Small intestine (tissue), 7 donors: Measurements from ENCODE around the gene PNMA8A. TPM values are rescaled to one million over a fixed set of nuclear protein-coding genes. Genes with fewer than 3 reads are reported as not detected.

ENCODE experiments used
- DNase-seq, 2 donors: peaks; one replicate each; pipeline versions ENCODE4 v3.0.0 to v3.0.0-alpha.2; 2013
- FAIRE-seq: peaks from 2 replicates; lab custom pipeline; 2012; peaks lifted over from hg19 to GRCh38; lab: Jason Lieb, UNC
- H3K27ac ChIP-seq, 3 donors: one replicate each; pipeline ENCODE4 v1.5.1; 2013; ENCODE audit warnings: low read length in 2 of 3, mild to moderate bottlenecking in 2 of 3, control low read depth in 1 of 3, inconsistent platforms in 1 of 3, low read depth in 1 of 3, moderate library complexity in 1 of 3
- H3K27me3 ChIP-seq, 3 donors: one replicate each; pipeline ENCODE4 v1.6.1; 2013; ENCODE audit warnings: low read length in 3 of 3, inconsistent platforms in 1 of 3; ENCODE audit not compliant: control insufficient read depth in 3 of 3, insufficient read depth in 3 of 3
- H3K36me3 ChIP-seq, 3 donors: one replicate each; pipeline ENCODE4 v1.6.1; 2013; ENCODE audit warnings: low read length in 3 of 3, inconsistent platforms in 1 of 3, low read depth in 1 of 3, mild to moderate bottlenecking in 1 of 3, moderate library complexity in 1 of 3; ENCODE audit not compliant: control insufficient read depth in 3 of 3, insufficient read depth in 2 of 3
- H3K4me1 ChIP-seq, 3 donors: one replicate each; pipeline ENCODE4 v1.6.1; 2013; ENCODE audit warnings: low read length in 2 of 3, inconsistent platforms in 1 of 3, low read depth in 1 of 3, mild to moderate bottlenecking in 1 of 3, moderate library complexity in 1 of 3; ENCODE audit not compliant: control insufficient read depth in 3 of 3, insufficient read depth in 2 of 3
- H3K4me3 ChIP-seq, 3 donors: one replicate each; pipeline ENCODE4 v1.5.1; 2013; ENCODE audit warnings: low read length in 3 of 3, control low read depth in 1 of 3, inconsistent platforms in 1 of 3, low read depth in 1 of 3, mild to moderate bottlenecking in 1 of 3, moderate library complexity in 1 of 3
- H3K9me3 ChIP-seq, 2 donors: one replicate each; pipeline ENCODE4 v1.6.1; 2013; ENCODE audit warnings: low read depth in 1 of 2, low read length in 1 of 2; ENCODE audit not compliant: control insufficient read depth in 2 of 2, insufficient read depth in 1 of 2
- WGBS, 3 donors: extraction: QIAGEN DNeasy Blood & Tissue Kit; methylation state at CpG; one replicate each; pipeline ENCODE4 v1.1.7; 2013; 5-methylcytosine and 5-hydroxymethylcytosine counted together
- polyA plus RNA-seq, 4 donors: library from polyadenylated mRNA; stranded (reverse) in 3 of 4; unstranded in 1 of 4; fragments of 200-250 nt in 3 of 4; fragments of 120-200 nt in 1 of 4; gene quantifications; one replicate each; pipeline versions ENCODE4 v1.2.1 to v1.2.3, GENCODE V29; 2013
- donor health status: healthy with polysubstance abuse.
- donor health status: control.
- donor health status: control.
- donor health status: Bipolar disorder and iron deficiency.
- donor health status: healthy.

Gene PNMA8A
- polyA plus RNA-seq, 4 donors = 0.27 to 2.9 (median 1.5) TPM; not detected in 1

DNA sequence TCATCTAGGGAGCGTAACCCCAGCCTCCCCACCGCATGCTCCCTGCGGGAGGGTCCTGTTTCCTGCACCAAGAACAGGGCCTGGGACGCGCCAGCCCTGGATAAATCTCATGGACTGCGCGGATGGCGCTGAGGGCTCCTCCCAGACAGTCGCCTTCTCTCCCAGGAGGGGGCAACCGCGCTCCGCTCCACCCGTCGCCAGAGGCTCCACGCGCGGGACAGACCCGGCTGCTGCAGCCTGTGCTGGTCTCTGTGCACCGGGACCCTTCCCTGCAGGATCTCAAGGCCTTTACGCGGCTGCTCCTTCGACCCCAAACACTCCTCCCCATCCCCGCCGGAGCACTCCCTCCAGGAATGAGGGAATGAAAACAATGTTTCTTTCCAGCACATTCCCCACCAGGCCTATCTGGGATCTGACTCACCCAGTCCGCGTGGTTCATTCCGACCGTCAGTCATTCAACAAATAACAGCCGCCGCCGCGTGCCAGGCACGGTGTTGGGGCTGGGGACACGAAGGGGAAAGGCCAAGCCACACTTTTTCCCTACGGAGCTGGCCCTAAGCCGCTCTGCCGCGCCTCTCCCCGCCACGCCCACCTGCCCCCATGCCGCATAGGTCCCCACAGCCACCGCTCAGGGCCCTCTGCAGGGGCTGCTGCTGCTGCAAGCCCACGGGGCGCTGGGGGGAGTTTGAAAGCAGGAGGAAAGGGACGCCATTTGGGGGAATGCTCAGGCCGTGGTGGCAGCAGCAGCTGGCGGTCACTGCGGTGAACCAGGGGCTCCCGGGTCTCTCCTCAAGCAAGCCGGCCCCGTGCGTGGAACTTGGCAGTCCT is 18.3 kb upstream of the PNMA8A start:
- DNase-seq (peak in 1 of 2 donors; percentile 44), FAIRE-seq (no peak)
- peaks cover 0 to 36% (median 0%) of the 10 kb centered on the region in 3 donors for H3K4me1 ChIP-seq
- WGBS, 3 donors = 5 to 9% (median 7%) methylated on average over 42 to 52 of the region's 52 CpGs
- no peaks in the 10 kb centered on the region for H3K36me3 ChIP-seq
- H3K27ac ChIP-seq = no peak overlapping the region
- H3K9me3 ChIP-seq = no peaks in the 10 kb centered on the region
- H3K4me3 ChIP-seq = no peak overlapping the region
- peaks cover 17 to 82% (median 32%) of the 10 kb centered on the region in 3 donors for H3K27me3 ChIP-seq

DNA sequence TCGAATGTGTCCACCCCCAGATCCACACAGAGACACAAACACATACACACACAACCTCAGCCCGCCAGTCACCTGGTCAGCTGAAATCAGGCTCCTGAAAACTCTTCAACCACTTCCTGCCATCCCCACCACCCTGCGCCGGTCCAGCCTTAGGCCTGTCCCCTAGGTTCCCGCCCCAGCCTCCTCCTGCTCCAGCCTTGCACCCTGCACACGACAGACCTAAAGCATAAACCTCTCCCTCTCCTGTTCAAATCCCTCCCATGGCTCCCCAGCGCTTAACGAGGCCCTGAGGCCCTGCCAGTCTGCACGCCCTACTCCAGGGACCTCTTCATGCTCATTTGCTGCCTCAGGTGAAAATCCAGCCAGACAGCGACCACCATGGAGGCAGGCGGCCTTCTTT is 17.2 kb upstream of the PNMA8A start:
- H3K36me3 ChIP-seq = no peaks in the 10 kb centered on the region
- peaks cover 0 to 30% (median 0%) of the 10 kb centered on the region in 3 donors for H3K4me1 ChIP-seq
- no peak overlapping the region for H3K4me3 ChIP-seq
- FAIRE-seq (no peak), DNase-seq (no peak)
- H3K27ac ChIP-seq = no peak overlapping the region
- H3K27me3 ChIP-seq = peaks cover 14 to 72% (median 21%) of the 10 kb centered on the region in 3 donors
- 42 to 45% (median 44%) methylated on average over 10 to 11 of the region's 11 CpGs for WGBS, 3 donors
- no peaks in the 10 kb centered on the region for H3K9me3 ChIP-seq

DNA sequence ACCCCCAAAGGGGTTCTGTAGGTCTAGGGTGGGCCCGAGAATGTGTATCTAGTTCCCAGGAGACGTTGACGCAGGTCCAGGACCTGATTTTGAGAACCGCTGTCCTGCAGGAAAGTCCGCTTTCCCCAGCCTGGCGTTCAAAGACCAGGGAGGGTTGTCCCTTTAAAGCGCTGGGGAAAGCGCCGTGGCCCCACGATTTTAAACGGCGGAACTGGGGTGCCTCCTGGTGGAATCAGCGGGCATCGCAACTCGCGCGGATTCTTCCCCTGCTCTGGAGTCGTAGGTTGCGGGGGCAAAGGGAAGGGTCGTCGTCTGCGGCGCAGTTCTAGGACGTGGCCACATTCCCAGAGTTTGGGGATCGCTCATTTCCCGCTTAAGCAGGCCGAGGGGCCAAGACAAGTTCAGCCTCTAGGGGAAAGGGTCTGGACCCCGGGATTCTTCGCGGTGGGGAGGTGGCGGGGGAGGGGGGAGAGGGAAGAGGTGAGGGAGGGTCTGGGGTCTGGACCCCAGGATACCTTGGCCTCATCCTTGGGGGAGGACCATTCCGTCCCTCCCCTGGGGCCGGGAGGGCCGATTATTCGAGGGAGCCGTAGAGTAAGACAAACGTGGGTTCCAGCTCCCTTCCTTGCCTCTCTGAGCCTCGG is 16.6 kb upstream of the PNMA8A start:
- no peak for FAIRE-seq
- H3K4me3 ChIP-seq = peak overlapping the region in 1 of 3 donors; percentile 31

DNA sequence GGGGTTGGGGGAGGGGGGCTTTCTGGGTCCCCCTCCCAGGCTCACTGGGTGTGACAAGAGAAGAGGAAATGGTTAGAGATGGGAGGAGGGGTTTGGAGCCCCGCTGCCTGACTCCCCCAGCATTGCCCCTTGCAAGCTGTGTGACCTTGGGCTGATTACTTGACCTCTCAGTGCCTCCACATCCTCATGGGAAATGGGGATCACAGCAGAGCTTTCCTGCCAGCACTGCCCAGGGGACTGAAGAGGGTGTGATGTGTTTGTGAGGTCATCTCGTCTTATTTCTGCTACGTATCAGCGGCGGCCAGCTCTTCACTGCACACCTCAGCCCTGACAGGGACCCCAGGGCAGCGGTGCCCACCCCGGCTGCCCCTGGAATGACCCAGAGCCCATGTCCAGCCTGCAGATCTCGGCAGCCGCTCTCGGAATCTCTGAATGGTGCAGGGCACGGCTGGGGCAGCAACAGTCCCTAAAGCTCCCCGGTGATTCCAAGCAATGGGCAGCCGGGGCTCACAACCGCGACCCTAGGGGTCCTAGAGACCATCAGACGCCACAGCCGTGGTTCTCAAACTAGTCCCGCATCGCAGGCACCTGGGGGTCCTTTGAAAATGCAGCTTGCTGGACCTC is 15.9 kb upstream of the PNMA8A start:
- Histone ChIP-seq H3K9me3 (no peaks in the 10 kb centered on the region), H3K27ac (no peak overlapping the region), H3K36me3 (no peaks in the 10 kb centered on the region), H3K4me1 (peaks cover 0 to 23% (median 0%) of the 10 kb centered on the region in 3 donors), H3K4me3 (peak overlapping the region in 1 of 3 donors; percentile 31), H3K27me3 (peaks cover 10 to 62% (median 12%) of the 10 kb centered on the region in 3 donors)
- 15 to 20% (median 19%) methylated on average over 19 of the region's 19 CpGs for WGBS, 3 donors
- FAIRE-seq = no peak
- no peak for DNase-seq

More for the DNA sequence above, 16.6 kb upstream of the PNMA8A start:
- WGBS, 3 donors = 6 to 7% (median 6%) methylated on average over 34 to 38 of the region's 38 CpGs
- Histone ChIP-seq H3K27me3 (peaks cover 14 to 69% (median 15%) of the 10 kb centered on the region in 3 donors), H3K9me3 (no peaks in the 10 kb centered on the region), H3K36me3 (no peaks in the 10 kb centered on the region), H3K27ac (no peak overlapping the region), H3K4me1 (peaks cover 0 to 26% (median 0%) of the 10 kb centered on the region in 3 donors)
- DNase-seq = peak; percentile 46 to 82

DNA sequence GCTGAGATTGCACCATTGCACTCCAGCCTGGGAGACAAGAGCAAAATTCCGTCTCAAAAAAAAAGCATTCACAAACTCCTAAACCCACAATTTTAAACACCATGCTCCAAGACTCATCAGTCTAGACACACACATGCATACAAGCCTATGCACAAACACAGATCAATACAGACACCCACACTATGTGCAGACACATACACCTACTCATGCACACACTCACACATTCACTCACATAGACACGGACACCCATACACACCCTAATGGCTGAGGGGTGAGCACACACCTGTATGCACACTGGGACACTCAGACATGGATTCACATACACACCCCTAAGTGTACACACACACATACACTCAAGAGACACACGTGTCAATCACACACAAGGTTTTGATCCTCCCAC is 15.0 kb upstream of the PNMA8A start:
- FAIRE-seq (no peak), DNase-seq (no peak)
- H3K27me3 ChIP-seq = peaks cover 9 to 53% (median 10%) of the 10 kb centered on the region in 3 donors
- no peak overlapping the region for H3K4me3 ChIP-seq
- WGBS, 3 donors = 66 to 82% (median 73%) methylated on average over 3 of the region's 3 CpGs
- H3K36me3 ChIP-seq = no peaks in the 10 kb centered on the region
- H3K9me3 ChIP-seq = no peaks in the 10 kb centered on the region
- H3K4me1 ChIP-seq = peaks cover 0 to 23% (median 0%) of the 10 kb centered on the region in 3 donors
- no peak overlapping the region for H3K27ac ChIP-seq

DNA sequence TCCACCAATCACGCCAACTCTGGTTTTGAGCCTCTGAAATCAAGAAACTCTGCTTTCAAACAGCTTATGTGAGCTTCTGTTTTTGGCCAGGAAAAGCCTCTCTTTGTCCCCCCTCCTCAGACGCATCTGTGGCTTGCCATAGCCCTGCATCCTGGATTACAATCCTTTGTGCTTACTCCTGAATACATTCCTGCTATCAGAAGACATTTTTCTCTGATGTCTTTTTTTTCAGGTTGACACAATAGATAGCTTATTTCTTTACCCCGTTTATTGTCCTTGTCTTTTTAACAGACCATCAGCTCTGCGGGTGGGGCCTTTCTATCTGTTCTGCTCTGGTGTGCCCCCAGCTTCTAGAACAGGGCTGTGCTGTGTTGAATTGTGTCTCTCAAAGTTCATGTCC is 13.3 kb upstream of the PNMA8A start:
- H3K27me3 ChIP-seq = peaks cover 3 to 37% (median 7%) of the 10 kb centered on the region in 3 donors
- H3K36me3 ChIP-seq = no peaks in the 10 kb centered on the region
- H3K4me1 ChIP-seq = peaks cover 0 to 20% (median 0%) of the 10 kb centered on the region in 3 donors
- DNase-seq = no peak
- no peaks in the 10 kb centered on the region for H3K9me3 ChIP-seq
- H3K4me3 ChIP-seq = no peak overlapping the region
- no peak overlapping the region for H3K27ac ChIP-seq
- 40 to 60% (median 49%) methylated on average over 4 of the region's 4 CpGs for WGBS, 3 donors
- no peak for FAIRE-seq

DNA sequence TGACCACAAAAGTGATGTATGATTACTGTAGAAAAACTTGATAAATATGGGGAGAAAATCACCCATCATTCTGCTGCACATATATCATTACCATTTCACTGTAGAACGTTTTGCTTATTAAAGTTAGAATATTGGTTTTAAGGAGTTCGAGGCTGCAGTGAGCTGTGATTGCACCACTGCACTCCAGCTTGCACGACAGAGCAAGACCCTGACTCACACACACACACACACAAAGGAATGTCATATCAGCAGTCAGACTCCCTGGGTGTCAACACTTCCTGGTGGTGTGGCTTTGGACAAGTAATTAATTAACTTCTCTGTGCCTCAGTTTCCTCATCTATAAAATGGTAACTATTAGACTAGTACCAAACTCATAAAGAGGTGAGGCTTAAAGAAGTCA is 11.3 kb upstream of the PNMA8A start:
- Histone ChIP-seq H3K27ac (no peak overlapping the region), H3K9me3 (no peaks in the 10 kb centered on the region), H3K4me1 (peaks cover 0 to 8% (median 0%) of the 10 kb centered on the region in 3 donors), H3K36me3 (no peaks in the 10 kb centered on the region), H3K4me3 (no peak overlapping the region), H3K27me3 (peaks cover 0 to 17% (median 0%) of the 10 kb centered on the region in 3 donors)
- WGBS, 3 donors = 41 to 47% (median 42%) methylated on average over 3 of the region's 3 CpGs
- FAIRE-seq = no peak
- no peak for DNase-seq

DNA sequence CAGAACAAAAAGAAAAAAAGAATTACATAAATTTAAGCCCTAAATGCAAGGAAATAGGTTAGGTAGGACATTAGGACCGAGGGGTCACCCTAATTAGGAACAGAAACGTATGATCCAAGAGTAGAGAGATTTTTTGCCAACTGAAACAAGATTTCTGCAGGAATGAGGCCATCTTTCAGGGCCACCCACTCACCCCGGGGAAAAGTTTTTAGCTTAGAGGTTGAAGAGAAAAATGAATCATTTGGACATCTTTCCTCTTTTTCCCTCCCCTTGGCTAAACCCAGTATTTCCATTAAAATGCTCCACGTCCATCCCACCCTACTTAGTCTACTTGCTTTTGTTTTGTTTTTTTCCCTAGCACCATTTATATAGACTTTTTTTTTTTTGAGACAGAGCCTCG is 10.6 kb upstream of the PNMA8A start:
- FAIRE-seq (no peak), DNase-seq (no peak)
- no peak overlapping the region for H3K4me3 ChIP-seq
- H3K4me1 ChIP-seq = peaks cover 0 to 2% (median 0%) of the 10 kb centered on the region in 3 donors
- H3K9me3 ChIP-seq = no peaks in the 10 kb centered on the region
- peak overlapping the region in 1 of 3 donors; percentile 84 for H3K27ac ChIP-seq
- no peaks in the 10 kb centered on the region for H3K36me3 ChIP-seq
- peaks cover 0 to 10% (median 0%) of the 10 kb centered on the region in 3 donors for H3K27me3 ChIP-seq
- WGBS, 3 donors = 43 to 54% (median 49%) methylated on average over 5 of the region's 5 CpGs
